K562 (cell line): Measurements from ENCODE around the gene IQGAP3. TPM values are rescaled to one million over a fixed set of nuclear protein-coding genes. Genes with fewer than 3 reads are reported as not detected.

ENCODE experiments used
- ATF2 ChIP-seq: sonication (generic); formaldehyde crosslinking; IDR thresholded peaks from 2 replicates; pipeline ENCODE4 v1.8.1; 2022; ENCODE audit warnings: missing genetic modification reagents
- CBX3 ChIP-seq, 2 experiments: IDR thresholded peaks; 1 replicate in 1 of 2; 2 replicates in 1 of 2; pipeline ENCODE4 v1.6.1; 2012; ENCODE audit warnings: inconsistent platforms in 2 of 2, low read length in 2 of 2, borderline replicate concordance in 1 of 2, control low read depth in 1 of 2
- CHD2 ChIP-seq: IDR thresholded peaks from 2 replicates; pipeline ENCODE4 v1.6.1; 2011; ENCODE audit warnings: low read depth, low read length
- FOXP1 ChIP-seq: sonication (generic); formaldehyde crosslinking; IDR thresholded peaks from 2 replicates; pipeline ENCODE4 v1.8.0; 2022; ENCODE audit warnings: mild to moderate bottlenecking, missing genetic modification reagents
- GABPB2 ChIP-seq: fragments of 250-450 bp; sonication (Bioruptor Pico); conservative IDR thresholded peaks from 2 replicates; pipeline ENCODE4 v1.5.1; 2021; ENCODE audit warnings: mild to moderate bottlenecking
- MEIS2 ChIP-seq: fragments of 450-650 bp; IDR thresholded peaks from 2 replicates; pipeline ENCODE4 v1.6.1; 2014; ENCODE audit warnings: mild to moderate bottlenecking; ENCODE audit not compliant: partially characterized antibody
- NCOA6 ChIP-seq: fragments of 450-650 bp; IDR thresholded peaks from 2 replicates; pipeline ENCODE4 v1.6.1; 2017; ENCODE audit warnings: mild to moderate bottlenecking
- NCOR1 ChIP-seq: fragments of 450-650 bp; IDR thresholded peaks from 2 replicates; pipeline ENCODE4 v1.6.1; 2016; ENCODE audit warnings: mild to moderate bottlenecking, moderate library complexity
- NFATC3 ChIP-seq: fragments of 450-650 bp; IDR thresholded peaks from 2 replicates; pipeline ENCODE4 v1.6.1; 2017; ENCODE audit warnings: mild to moderate bottlenecking
- NR3C1 ChIP-seq: sonication (generic); formaldehyde crosslinking; IDR thresholded peaks from 2 replicates; pipeline ENCODE4 v1.8.1; 2022; ENCODE audit warnings: missing genetic modification reagents
- RBM25 ChIP-seq: fragments of 200-400 bp; formaldehyde crosslinking; IDR thresholded peaks from 2 replicates; pipeline ENCODE4 v1.6.1; 2018; ENCODE audit warnings: low read length, low read depth, moderate library complexity; ENCODE audit not compliant: severe bottlenecking
- SNRNP70 ChIP-seq: fragments of 200-400 bp; formaldehyde crosslinking; optimal IDR thresholded peaks from 2 replicates; pipeline ENCODE3; 2017; ENCODE audit warnings: low read depth, low read length
- SOX6 ChIP-seq: fragments of 450-650 bp; IDR thresholded peaks from 2 replicates; pipeline ENCODE4 v1.6.1; 2014; ENCODE audit warnings: mild to moderate bottlenecking
- SREBF1 ChIP-seq: fragments of 150-350 bp; IDR thresholded peaks from 2 replicates; pipeline ENCODE4 v1.6.1; 2014; ENCODE audit warnings: antibody characterized with exemption, low read depth, low read length, borderline replicate concordance
- USF2 ChIP-seq: sonication (generic); formaldehyde crosslinking; IDR thresholded peaks from 2 replicates; pipeline ENCODE4 v1.5.0; 2020; ENCODE audit warnings: missing genetic modification reagents
- ZNF217 ChIP-seq: sonication (generic); formaldehyde crosslinking; IDR thresholded peaks from 2 replicates; pipeline ENCODE4 v1.8.0; 2022; ENCODE audit warnings: mild to moderate bottlenecking, missing genetic modification reagents
- ZNF232 ChIP-seq: sonication (generic); formaldehyde crosslinking; IDR thresholded peaks from 2 replicates; pipeline ENCODE4 v1.8.0; 2022; ENCODE audit warnings: mild to moderate bottlenecking, missing genetic modification reagents
- ZNF668 ChIP-seq: fragments of 250-450 bp; sonication (Bioruptor Pico); IDR thresholded peaks from 2 replicates; pipeline ENCODE4 v1.8.0; 2022; ENCODE audit warnings: mild to moderate bottlenecking, inconsistent platforms
- ZNF699 ChIP-seq: fragments of 250-450 bp; sonication (Bioruptor Pico); IDR thresholded peaks from 2 replicates; pipeline ENCODE4 v1.8.0; 2021; ENCODE audit warnings: mild to moderate bottlenecking, moderate library complexity; ENCODE audit not compliant: insufficient replicate concordance
- polyA plus RNA-seq, 8 experiments: library from polyadenylated mRNA; depleted of rRNA in 4 of 8; stranded (reverse) in 5 of 8; unstranded in 3 of 8; fragments of >200 nt; fragmentation: Nextera tagmentation in 2 of 8; fragmentation: Illumina TruSeq in 1 of 8; extraction: Ambion mirVana in 2 of 8; extraction: Trizol in 1 of 8; gene quantifications; 2 replicates each; pipeline versions ENCODE4 v1.2.1 to v1.2.3, GENCODE V29; 2011 to 2014; ENCODE audit warnings: inconsistent platforms in 1 of 8, missing spikeins in 1 of 8
- total RNA-seq, 7 experiments: library from RNA; depleted of rRNA in 6 of 7; stranded (reverse); fragments of >200 nt in 6 of 7; fragmentation: Illumina TruSeq in 2 of 7; extraction: Trizol in 2 of 7; gene quantifications; 2 replicates each; pipeline versions ENCODE4 v1.2.1 to v1.2.3, GENCODE V29; 2011 to 2021; ENCODE audit warnings: low replicate concordance in 1 of 7

The IQGAP3 gene
- total and polyA plus RNA-seq, 9 of the 15 experiments (the other 6 are each of a cell fraction or from before 2014, with no cell fraction given), result 1.4 to 16.6 (median 11.9) TPM

GRCh38 chr1:156571919-156572662, at the start of gene IQGAP3 (continued):
- TF ChIP-seq RBM25 (no peak), USF2 (no peak), ATF2 (no peak), CBX3 (IDR thresholded peaks at IDR 0.05; ENCODE audit: borderline replicate concordance in 1 of 2, low read length in 2 of 2) (no peak; a peak in 1 of 3 replicates), NR3C1 (no peak), CHD2 (no peak), FOXP1 (CRISPR knock-in tag) (no peak), GABPB2 (CRISPR knock-in tag) (no peak), SREBF1 (no peak), NCOR1 (no peak), ZNF232 (CRISPR knock-in tag) (no peak), MEIS2 (no peak), NFATC3 (no peak), ZNF668 (CRISPR knock-in tag) (no peak), ZNF217 (CRISPR knock-in tag) (no peak), ZNF699 (CRISPR knock-in tag) (no peak), SOX6 (no peak), SNRNP70 (no peak), NCOA6 (no peak)
